Tibial artery (tissue), 4 donors: Measurements from ENCODE around the gene MSS51.

Experiments
- DNase-seq, 2 donors: peaks; one replicate each; pipeline ENCODE4 v3.0.0-alpha.2; 2019
- H3K27ac ChIP-seq, 2 donors: fragments of 200-600 bp; sonication (generic) in 1 of 2; 1 replicate in 1 of 2; 2 replicates in 1 of 2; pipeline ENCODE4 v1.5.1; 2018 to 2019; ENCODE audit warnings: mild to moderate bottlenecking in 1 of 2
- H3K27me3 ChIP-seq, 2 donors: fragments of 200-600 bp; sonication (generic) in 1 of 2; one replicate each; pipeline versions ENCODE4 v1.5.1 to v1.6.0; 2016 to 2019
- H3K36me3 ChIP-seq, 3 donors: fragments of 200-600 bp; sonication (generic) in 2 of 3; one replicate each; pipeline ENCODE4 v1.5.1; 2016 to 2019; ENCODE audit warnings: mild to moderate bottlenecking in 2 of 3
- H3K4me1 ChIP-seq, 4 donors: fragments of 200-600 bp; sonication (generic) in 2 of 4; 1 replicate in 3 of 4; 2 replicates in 1 of 4; pipeline ENCODE4 v1.5.1; 2016 to 2019
- H3K4me3 ChIP-seq, 2 donors: fragments of 200-600 bp; sonication (generic) in 1 of 2; 1 replicate in 1 of 2; 2 replicates in 1 of 2; pipeline ENCODE4 v1.5.1; 2018 to 2019; ENCODE audit warnings: mild to moderate bottlenecking in 2 of 2
- H3K9me3 ChIP-seq, 3 donors: fragments of 200-600 bp; sonication (generic) in 1 of 3; one replicate each; pipeline ENCODE4 v1.5.1; 2016 to 2019
- CTCF ChIP-seq, 2 experiments: fragments of 200-600 bp in 1 of 2; fragments of 450-650 bp in 1 of 2; IDR thresholded peaks; one replicate each; pipeline ENCODE4 v1.5.1; 2017 to 2019; ENCODE audit warnings: antibody characterized with exemption in 2 of 2, mild to moderate bottlenecking in 1 of 2, moderate library complexity in 1 of 2
- intact Hi-C: fragments of 100-400 bp; cut with DNase I; formaldehyde crosslinking; loops from one replicate; pipeline ENCODE4 v1.15.0; 2023; ENCODE audit warnings: low total_unique reads

The MSS51 gene

GRCh38 chr10:73465978-73466726 lies 32.8 kb upstream of the MSS51 start:
- intact Hi-C loops: no loop called here
- H3K36me3 ChIP-seq: peaks cover 43 to 86% (median 53%) of the 10 kb centered on the region in 3 donors

GRCh38 chr10:73460897-73461296 lies 27.5 kb upstream of the MSS51 start:
- no peak for TF ChIP-seq CTCF (IDR thresholded peaks at IDR 0.05)
- intact Hi-C loops: no loop called here
- DNase-seq: no peak
- H3K27ac ChIP-seq: no peak overlapping the region
- no peaks in the 10 kb centered on the region for H3K4me1 ChIP-seq
- no peaks in the 10 kb centered on the region for H3K27me3 ChIP-seq
- H3K4me3 ChIP-seq: no peak overlapping the region
- peaks cover 11 to 67% (median 24%) of the 10 kb centered on the region in 3 donors for H3K36me3 ChIP-seq
- H3K9me3 ChIP-seq: no peaks in the 10 kb centered on the region

More at GRCh38 chr10:73465978-73466726, 32.8 kb upstream of the MSS51 start:
- DNase-seq: no peak
- no peak overlapping the region for H3K27ac ChIP-seq
- no peaks in the 10 kb centered on the region for H3K9me3 ChIP-seq
- no peak for TF ChIP-seq CTCF (IDR thresholded peaks at IDR 0.05)
- no peaks in the 10 kb centered on the region for H3K4me1 ChIP-seq
- no peaks in the 10 kb centered on the region for H3K27me3 ChIP-seq
- H3K4me3 ChIP-seq: no peak overlapping the region

- Histone ChIP-seq H3K4me3 (no peak overlapping the region), H3K9me3 (no peaks in the 10 kb centered on the region), H3K27me3 (no peaks in the 10 kb centered on the region), H3K27ac (no peak overlapping the region), H3K36me3 (peaks cover 5 to 56% (median 14%) of the 10 kb centered on the region in 3 donors), H3K4me1 (no peaks in the 10 kb centered on the region)
- intact Hi-C loops: no loop called here
- no peak for DNase-seq
- TF ChIP-seq CTCF (IDR thresholded peaks at IDR 0.05): no peak
Measured at GRCh38 chr10:73459683-73460314, 26.4 kb upstream of the MSS51 start.

- no peaks in the 10 kb centered on the region for H3K9me3 ChIP-seq
- intact Hi-C loops: no loop called here
- no peak overlapping the region for H3K27ac ChIP-seq
- no peak for TF ChIP-seq CTCF (IDR thresholded peaks at IDR 0.05)
- H3K36me3 ChIP-seq: peaks cover 19 to 53% (median 27%) of the 10 kb centered on the region in 3 donors
- no peaks in the 10 kb centered on the region for H3K27me3 ChIP-seq
- H3K4me3 ChIP-seq: no peak overlapping the region
- DNase-seq: no peak
- H3K4me1 ChIP-seq: no peaks in the 10 kb centered on the region
Measured at GRCh38 chr10:73456187-73456890, 23.0 kb upstream of the MSS51 start.

GRCh38 chr10:73449113-73449512 lies 15.8 kb upstream of the MSS51 start:
- Histone ChIP-seq H3K27ac (no peak overlapping the region), H3K36me3 (peaks cover 36 to 45% (median 41%) of the 10 kb centered on the region in 3 donors)

More at GRCh38 chr10:73449113-73449512, 15.8 kb upstream of the MSS51 start:
- no peak overlapping the region for H3K4me3 ChIP-seq
- no peaks in the 10 kb centered on the region for H3K27me3 ChIP-seq
- DNase-seq: no peak
- no peaks in the 10 kb centered on the region for H3K9me3 ChIP-seq
- H3K4me1 ChIP-seq: no peaks in the 10 kb centered on the region
- no peak for TF ChIP-seq CTCF (IDR thresholded peaks at IDR 0.05)
- intact Hi-C loops: no loop called here
